NCI-H2107 treated with DMSO at 0.1 percent for 48 hours (cell line): ENCODE results near the gene BMP8A.
A peak's percentile ranks its signal among the peaks of the same experiment; 100 is the strongest.
"Not testable (repeated sequence)": the region's sequence is repeated elsewhere in the genome, so short reads cannot be mapped to it uniquely, and the experiment has no call there.

Source experiments
- DNase-seq: peaks from one replicate; lab custom pipeline; 2025; ENCODE audit not compliant: unreplicated experiment; lab: John Stamatoyannopoulos, UW

The BMP8A gene

DNA sequence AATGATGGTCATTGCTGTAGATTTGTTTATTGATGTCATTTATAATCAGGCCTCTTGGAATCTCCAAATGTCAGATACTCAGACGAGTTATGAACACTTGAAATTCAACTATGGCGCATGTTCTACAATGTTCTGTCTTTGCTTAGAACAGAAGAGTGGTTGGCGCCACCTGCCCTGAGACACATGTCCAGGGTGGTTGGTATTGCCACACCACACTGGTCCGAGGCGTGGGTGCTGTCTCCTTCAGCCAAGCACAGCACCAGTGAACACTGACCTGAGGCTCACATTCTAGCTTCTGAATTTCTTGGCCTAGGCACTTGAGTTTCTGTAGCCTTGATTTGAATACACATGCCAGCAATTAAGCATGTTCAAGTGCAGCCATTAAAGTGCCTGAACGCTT is 10.1 kb upstream of the BMP8A start:
- DNase-seq = no peak

DNA sequence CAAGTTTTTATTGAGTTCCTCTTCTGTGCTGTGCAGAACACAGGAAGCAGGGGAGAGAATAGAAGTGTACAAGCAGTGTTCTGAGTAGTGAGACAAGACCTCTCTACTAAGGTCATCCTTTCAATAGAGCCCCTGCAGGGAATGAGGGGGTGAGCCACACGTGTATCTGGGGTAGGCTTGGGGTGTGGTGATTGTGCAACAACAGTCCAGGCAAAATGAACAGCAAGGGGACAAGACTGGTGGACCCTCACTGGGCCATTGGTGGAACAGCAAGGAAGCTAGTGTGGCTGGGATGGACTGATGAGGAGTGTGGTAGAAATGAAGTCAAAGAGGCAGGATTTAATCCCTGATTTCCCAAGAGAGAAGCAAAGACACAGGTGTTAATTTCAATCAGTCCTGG is 8.2 kb upstream of the BMP8A start:
- no peak for DNase-seq

DNA sequence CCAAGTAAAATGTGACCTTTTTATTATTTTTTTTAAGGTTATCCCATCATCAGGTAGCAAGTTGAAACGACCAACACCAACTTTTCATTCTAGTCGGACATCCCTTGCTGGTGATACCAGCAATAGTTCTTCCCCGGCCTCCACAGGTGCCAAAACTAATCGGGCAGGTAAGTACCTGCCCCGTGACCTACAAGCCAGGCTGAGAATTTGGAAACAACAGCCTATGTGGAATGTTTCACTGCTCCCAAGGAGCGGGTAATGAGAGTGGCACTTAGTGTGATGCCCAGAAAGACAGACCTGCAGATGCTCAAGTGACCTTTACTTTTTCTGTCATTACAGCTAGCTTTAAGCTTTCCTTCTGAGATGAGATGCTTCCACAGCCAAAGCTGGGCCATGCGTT is 6.9 kb upstream of the BMP8A start:
- DNase-seq = no peak

DNA sequence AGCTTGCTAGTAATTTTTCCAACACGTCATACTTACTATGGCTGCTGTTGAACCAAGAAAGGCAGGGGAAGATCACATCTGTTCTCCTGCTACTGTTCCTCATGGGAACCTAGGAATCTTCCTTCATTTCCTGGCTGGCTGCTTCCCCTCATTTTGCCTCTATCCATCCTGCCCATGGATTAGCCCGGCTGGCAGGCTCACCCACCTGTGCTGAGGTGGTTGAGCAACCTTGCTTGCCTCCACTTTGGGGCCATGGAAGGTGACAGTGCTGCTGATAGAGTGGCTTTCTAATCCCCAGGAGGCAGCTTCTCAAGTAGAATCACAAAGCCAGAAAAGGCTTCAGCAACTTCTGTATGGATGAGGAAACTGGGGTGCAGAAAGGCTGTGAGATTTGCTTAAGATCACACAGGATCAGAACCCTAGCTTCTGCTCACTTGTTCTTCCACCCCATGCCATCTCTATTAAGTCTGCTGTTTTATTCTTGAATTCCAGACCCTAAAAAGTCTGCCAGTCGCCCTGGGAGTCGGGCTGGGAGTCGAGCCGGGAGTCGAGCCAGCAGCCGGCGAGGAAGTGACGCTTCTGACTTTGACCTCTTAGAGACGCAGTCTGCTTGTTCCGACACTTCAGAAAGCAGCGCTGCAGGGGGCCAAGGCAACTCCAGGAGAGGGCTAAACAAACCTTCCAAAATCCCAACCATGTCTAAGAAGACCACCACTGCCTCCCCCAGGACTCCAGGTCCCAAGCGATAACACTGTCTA is 6.2 kb upstream of the BMP8A start:
- DNase-seq = no peak

DNA sequence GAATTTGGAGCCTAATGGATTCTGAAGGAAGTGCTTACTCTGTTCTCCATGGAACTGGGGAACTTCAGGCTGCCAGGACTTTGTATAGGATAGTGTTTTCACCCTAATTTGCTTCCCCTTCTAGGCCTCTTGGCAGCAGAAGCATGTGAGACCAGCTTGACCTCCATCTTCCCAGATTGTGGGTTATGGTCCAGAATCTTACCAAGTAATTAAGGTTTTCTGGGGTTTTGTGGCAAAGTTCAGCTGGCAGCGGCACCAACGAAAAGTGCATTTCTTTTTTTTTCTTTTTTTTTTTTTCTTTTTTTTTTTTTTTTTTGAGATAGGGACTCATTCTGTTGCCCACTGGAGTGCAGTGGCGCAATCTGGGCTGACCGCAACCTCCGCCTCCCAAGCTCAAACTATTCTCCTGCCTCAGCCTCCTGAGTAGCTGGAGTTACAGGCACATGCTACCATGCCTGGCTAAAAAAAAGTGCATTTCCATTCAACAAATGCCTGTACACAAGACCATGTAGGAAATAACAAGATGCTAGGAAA is 3.4 kb upstream of the BMP8A start:
- no peak for DNase-seq

DNA sequence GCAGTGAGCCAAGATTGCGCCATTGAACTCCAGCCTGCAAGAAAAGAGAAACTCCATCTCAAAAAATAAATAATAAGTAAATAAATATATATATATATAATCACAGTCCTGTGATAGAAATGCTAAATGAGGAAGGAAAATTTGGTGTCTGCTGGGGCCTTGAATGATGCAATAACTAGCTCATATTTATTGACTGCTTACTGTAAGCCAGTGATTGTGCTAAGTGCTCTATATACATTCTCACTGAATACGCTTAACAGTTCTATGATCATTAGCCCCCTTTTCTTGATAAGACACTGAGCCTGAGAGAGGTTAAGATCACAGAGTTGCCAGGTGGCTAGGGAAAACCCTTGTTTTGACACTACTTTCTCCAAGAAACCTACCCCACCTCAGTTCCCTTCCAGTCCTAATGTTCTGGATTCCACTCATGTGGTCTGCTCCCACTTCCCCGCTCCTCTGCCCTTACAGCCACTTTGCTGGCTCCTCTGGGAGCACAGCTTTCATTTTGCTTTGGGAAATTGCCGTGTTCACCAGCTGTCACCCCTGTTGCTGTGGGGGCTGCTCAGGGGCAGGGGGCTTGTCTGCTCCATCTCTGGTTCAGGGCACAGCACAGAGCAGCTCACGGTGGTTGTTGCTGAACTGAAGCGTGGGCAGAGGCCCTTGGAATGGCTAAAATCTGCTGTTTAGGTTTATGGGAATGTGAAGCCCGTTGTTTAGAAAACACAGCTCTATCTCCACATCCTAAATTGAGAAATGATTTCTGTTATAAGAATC is 2.5 kb upstream of the BMP8A start:
- DNase-seq = peak; percentile 95

DNA sequence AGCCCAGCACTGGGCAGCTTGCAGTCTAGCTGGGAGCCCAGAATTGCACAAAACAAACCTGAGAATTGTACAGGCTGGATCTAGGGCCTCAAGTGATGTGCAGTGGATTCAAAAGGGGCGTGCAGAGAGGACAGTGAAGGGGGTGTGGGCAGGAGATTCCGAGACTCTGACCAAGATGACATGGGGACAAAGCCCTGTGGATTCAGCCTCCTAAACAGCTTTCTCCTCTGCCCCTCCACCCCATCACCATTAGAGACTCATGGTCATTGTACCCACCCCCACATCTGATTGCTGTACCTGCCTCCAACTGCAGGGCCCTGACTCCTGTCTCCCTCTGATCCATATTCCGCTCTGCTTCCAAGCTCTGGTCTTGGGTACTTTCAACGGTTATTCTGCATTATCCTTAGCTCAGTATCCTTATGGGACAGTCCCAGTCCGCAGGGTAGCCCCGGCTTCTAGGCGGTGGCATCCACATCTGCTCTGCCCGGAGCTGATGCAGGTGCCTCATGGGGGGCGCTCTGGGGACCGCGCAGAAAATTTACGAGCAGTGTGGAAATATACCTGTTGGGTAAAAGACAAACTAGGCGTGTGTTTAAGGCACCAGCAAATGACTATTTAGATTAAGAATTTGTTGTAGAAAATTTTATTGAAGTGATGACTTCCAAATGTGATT is 1.7 kb upstream of the BMP8A start:
- DNase-seq = no peak

DNA sequence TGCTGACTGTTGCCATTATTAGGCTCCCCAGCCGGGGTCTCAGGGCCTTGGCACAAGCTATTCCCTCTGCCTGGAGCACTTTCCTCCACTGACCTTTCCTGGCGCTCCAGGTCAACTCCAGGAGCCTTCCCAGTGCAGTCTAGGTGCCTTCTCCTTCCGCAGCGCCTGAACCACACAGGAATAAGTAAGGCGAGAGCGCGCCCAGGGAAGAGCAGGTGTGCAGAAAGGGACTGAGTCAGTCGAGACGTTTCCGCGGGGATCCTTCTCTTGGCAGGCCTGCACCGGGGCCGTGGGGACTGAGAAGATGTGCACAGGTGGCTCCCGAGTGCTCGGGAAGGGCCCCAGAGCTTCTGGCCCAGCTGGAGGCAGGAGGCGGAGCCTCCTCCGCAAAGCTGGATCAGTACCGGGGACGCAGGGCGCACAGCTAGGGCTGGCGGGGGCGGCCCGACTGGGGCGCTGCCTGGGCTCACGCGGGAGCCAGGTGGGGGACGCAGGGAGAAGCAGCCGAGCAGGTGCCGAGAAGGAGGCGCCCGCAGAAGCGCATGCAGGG is 765 bp upstream of the BMP8A start:
- peak; percentile 100 for DNase-seq

DNA sequence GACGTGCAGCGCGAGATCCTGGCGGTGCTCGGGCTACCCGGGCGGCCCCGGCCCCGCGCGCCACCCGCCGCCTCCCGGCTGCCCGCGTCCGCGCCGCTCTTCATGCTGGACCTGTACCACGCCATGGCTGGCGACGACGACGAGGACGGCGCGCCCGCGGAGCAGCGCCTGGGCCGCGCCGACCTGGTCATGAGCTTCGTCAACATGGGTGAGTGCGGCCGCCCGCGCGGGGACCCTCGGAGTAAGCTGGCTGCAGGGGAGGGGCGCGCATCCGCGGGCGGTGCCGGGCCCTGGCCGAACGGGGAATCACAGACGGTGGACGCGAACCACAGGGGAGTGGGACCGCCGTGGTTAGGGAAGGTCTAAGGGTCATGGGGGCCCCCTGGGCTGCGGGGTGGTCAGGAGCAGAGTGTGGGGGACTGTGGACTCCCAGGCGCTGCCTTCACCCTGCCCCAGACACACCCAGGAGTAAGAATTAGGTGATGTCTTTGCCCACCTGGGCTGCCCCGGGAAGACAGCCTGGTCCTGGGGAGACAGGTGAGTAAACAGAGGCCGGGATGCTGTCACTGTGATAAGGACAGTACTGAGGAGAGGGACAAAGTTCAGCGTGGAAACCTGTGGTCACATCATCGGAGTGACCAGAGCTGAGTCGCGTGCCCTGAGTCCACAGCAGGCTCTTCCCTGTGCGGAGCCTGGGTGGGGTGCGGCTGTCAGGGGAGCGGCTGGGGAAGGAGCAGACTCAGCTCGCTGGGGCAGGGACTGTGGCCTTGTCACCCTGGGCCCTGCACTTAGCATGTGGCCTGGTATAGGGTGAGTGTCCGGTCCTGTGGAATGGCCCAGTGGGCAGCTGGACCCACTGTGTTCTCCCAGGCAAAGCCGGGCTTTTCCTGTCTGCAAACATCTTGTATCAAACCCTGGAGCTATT is 944 bp downstream of the BMP8A start:
- DNase-seq = not testable (repeated sequence)

DNA sequence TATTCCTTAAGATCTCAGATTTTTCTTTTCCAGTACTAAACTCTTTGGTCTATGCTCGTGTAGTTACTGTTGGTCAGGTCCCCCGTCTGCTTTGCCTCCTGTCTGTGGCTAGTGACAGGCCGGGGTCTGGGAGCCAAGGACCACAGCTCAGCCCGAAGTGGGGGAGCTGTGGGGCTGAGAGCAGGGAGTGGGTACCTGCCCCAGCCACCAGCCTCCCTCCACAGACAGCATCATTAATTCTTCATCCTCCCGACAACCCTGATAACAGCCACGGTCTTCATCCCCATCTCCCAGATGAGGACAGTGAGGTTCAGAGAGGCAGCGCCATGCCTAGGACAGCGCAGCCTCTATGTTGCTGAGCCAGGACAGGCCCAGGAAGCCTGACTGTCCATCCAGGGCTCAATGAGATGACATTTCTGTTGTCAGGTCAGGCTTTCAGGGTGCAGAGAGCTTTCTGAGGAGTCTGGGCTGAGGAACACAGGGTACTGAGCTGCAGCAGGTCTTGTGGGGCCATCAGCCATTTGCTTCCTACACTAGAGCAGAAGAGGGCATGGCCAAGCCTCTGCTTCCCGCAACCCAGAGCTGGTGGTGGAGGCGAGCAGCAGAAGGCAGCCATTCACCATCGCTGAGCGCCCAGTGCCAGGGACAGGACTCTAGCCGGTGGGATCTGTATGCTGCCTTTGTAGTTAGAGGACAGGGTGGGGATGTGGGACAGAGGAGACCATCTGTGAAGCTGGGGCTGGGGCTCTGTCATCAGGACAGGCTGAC is 1.8 kb downstream of the BMP8A start:
- DNase-seq = not testable (repeated sequence)

DNA sequence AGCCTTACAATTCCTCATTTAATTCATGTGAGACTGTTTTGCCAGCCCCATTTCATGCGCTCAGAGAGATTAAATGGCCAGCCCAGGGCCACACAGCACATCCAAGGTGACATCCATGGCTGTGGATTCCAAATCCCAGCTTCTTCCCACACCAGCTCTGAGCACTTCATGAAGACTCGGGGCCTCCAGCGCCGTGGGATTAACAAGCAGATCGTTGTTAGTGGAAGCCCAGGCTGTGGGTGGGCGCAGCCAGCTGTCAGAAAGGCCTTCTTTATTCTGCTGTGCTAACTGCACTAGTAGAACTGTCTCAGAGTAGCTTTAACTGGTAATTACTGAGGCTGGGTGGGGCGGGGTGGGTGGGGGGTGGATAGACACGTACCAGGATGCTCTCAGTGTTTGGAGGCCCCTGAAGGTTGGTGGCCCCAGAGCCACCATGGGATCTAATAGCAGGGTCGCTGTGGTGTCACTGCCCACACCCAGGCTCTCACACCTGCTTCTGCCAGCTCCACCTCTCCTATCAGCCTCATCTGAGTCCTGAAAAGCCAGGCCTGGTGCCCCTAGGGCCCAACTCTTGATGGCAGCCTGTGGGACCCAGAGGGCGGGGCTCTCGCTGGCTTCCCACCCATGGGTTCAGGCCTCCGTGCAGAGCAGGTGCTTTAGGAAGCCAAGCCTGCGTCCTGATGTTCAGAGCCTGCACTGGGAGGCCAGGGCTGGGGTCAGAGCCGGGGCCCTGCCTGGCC is 3.4 kb downstream of the BMP8A start:
- no peak for DNase-seq

DNA sequence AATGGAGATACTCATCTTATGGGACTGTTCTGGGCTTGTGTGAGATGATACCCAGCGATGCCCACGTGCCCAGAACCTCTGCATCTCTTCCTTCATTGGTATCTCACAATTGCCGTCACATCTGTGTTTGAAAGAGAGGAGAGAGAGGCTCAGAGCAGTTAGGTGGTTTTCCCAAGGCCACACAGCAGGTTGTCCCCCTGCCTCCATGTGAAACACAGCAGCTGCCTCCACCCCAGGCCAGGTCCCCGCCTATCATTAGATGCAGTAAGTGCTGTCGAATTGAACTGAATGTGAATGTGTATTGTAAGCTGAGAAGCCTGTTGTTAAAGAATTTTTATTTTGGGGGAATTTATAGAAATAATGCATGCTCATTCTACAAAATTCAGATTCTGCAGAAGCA is 5.1 kb downstream of the BMP8A start:
- DNase-seq = not testable (repeated sequence)

DNA sequence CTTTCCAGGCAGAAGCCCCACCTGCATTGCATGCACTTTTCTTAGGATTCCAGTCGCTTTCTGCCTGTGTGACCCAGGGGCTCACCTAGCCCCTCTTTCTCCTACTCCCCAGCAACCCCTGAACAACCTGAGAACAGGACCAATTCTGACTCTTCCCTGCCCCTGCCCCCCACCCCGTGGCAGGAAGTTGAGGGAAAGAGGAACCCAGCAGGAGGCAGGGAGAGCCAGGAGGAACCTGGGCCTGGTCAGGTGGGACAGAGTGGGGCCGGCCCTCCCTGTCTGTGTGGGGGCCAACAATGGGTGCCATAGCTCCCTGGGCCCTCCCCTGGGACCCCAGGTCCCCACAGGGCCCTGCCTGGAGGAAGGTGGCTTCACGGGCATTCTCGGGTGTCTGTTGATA is 6.1 kb downstream of the BMP8A start:
- DNase-seq = no peak

DNA sequence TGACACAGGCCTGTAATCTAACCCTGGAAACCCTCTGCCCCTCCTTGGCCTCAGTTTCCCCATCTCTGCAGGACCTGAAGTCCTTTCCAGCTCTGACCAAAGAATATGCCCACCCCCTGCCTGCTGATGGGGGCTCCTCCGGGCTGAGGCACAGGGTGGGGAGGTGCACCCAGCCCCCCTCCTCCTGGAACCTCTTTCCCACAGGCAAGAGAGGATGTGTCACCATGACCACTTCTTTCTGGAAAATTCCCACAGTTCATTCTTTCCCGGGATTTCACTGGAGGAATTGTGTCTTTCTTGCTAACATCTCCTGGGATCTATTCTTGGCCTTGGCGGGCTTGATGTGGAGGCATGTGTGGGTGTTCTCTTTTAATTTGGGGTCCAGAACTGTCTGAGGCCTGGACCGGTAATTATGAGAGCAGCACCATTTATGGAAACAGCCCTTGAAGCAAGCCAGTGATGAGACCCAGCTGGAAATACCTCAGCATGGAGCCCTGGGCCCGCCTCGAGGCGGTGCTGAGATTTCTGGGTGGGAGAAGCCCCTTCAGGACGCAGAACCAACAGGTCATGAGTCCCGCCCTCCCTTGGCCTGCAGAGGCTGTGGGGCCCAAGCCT is 6.8 kb downstream of the BMP8A start:
- DNase-seq = not testable (repeated sequence)

DNA sequence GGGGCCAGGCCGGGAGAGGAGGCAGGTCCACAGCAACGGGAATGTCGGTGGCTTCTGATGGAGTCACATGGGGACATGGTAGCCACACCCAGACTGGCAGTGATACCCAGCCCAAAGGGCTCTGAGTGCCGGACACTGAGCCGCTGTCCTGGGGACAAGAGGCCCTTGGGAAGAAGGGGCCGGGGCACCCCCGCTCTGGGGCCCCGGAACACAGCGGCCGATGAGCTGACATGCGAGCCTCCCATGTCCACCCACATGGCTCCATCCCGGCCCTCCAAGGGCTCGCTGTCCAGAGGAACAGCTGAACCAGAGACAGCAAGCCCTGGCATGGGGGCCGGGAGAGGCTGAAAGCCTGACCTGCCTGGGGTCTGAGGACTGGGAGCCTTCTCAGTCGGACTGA is 7.4 kb downstream of the BMP8A start:
- DNase-seq = not testable (repeated sequence)

DNA sequence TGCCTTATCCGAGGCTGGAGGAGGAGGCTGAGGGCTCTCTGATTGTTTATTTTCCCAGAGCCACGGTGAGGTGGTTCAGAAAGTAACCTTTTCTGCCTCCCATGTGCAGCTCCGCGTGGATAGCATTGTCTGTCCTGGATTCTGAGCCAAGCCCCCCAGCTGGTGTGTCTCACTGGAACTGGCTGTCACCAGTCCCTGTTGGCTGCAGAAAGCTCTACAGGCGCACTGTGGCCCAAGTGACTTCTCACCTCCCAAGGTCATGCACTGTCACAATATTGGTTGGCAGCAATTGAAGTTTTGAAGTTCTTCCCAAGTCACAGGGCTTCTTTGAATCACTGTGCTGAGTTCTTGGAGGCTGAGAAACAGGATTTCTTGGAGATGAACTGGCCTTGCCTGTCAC is 8.2 kb downstream of the BMP8A start:
- DNase-seq = no peak

DNA sequence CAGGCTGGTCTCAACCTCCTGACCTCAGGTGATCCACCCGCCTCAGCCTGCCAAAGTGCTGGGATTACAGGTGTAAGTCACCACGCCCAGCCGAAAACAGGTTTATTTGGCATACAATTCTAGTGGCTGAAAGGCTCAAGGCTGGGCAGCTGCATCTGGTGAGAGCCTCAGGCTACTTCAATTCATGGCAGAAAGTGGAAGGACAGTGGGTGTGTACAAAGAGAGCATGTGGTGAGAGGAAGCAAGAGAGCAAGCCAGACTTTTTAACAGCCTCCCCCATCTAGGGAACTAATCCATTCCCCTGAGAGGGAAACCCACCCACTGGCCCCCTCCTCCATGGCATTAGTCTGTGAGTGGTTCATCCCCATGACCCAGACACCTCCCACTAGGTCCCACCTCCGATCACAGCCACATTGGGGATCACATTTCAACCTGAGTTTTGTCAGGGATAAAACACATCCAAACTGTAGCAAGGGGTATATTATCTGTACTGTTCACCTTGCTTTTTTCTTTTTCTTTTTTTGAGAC is 9.5 kb downstream of the BMP8A start:
- DNase-seq = no peak

DNA sequence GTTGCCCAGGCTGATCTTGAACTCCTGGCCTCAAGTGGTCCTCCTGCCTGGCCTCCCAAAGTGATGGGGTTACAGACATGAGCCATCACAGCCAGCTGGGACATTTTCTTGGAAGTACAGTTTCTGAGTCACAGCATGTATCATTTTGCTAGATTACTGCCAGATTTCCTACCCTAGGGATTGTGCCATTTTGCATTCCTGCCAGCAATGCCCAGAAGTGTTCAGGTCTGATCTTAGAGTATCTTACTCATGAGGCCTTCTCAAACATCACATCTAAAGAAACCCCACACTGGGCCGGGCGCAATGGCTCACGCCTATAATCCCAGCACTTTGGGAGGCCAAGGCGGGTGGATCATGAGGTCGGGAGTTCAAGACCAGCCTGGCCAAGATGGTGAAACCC is 10.2 kb downstream of the BMP8A start:
- no peak for DNase-seq
